CD14-positive monocyte (primary cell): ENCODE results near the gene ESRRA. TPM values are rescaled to one million over a fixed set of nuclear protein-coding genes. Genes with fewer than 3 reads are reported as not detected.

ENCODE experiments used
- DNase-seq, 3 donors: peaks; one replicate each; pipeline ENCODE4 v3.0.0-alpha.2; 2011 to 2022
- H2AFZ ChIP-seq: 2 replicates; pipeline ENCODE4 v1.6.0; 2012; ENCODE audit warnings: mild to moderate bottlenecking, low read depth, low read length, inconsistent platforms; ENCODE audit not compliant: insufficient read depth, poor library complexity, severe bottlenecking
- H3K27ac ChIP-seq, 2 donors: 1 replicate in 1 of 2; 2 replicates in 1 of 2; pipeline ENCODE4 v1.5.1; 2012 to 2013; ENCODE audit warnings: low read length in 2 of 2, control low read depth in 1 of 2, inconsistent platforms in 1 of 2, low read depth in 1 of 2, mild to moderate bottlenecking in 1 of 2
- H3K27me3 ChIP-seq, 2 donors: one replicate each; pipeline versions ENCODE4 v1.6.0 to v1.6.1; 2011 to 2013; ENCODE audit warnings: low read length in 2 of 2; ENCODE audit not compliant: control insufficient read depth in 2 of 2, insufficient read depth in 2 of 2
- H3K36me3 ChIP-seq, 2 donors: replicated peaks in 1 of 2; 1 replicate in 1 of 2; 2 replicates in 1 of 2; pipeline versions ENCODE4 v1.5.1 to v1.6.1; 2012 to 2013; ENCODE audit warnings: low read length in 2 of 2, control low read depth in 1 of 2, inconsistent platforms in 1 of 2, mild to moderate bottlenecking in 1 of 2; ENCODE audit not compliant: insufficient read depth in 2 of 2, control insufficient read depth in 1 of 2
- H3K4me1 ChIP-seq, 2 donors: 1 replicate in 1 of 2; 2 replicates in 1 of 2; pipeline versions ENCODE4 v1.5.1 to v1.6.1; 2012 to 2013; ENCODE audit warnings: low read length in 2 of 2, control low read depth in 1 of 2, inconsistent platforms in 1 of 2, mild to moderate bottlenecking in 1 of 2, moderate library complexity in 1 of 2; ENCODE audit not compliant: insufficient read depth in 2 of 2, control insufficient read depth in 1 of 2
- H3K4me2 ChIP-seq: replicated peaks from 2 replicates; pipeline ENCODE3; 2012; ENCODE audit warnings: low read length, moderate library complexity, mild to moderate bottlenecking; ENCODE audit not compliant: poor library complexity, severe bottlenecking; ENCODE audit errors: extremely low read depth
- H3K4me3 ChIP-seq, 3 experiments: fragments of 200-600 bp in 1 of 3; sonication (generic) in 1 of 3; replicated peaks in 1 of 3; 1 replicate in 2 of 3; 2 replicates in 1 of 3; pipeline ENCODE4 v1.5.1; 2011 to 2013; ENCODE audit warnings: low read length in 3 of 3, mild to moderate bottlenecking in 3 of 3, control low read depth in 2 of 3, low read depth in 2 of 3, inconsistent platforms in 1 of 3, moderate library complexity in 1 of 3
- H3K79me2 ChIP-seq: 2 replicates; pipeline ENCODE4 v1.6.0; 2012; ENCODE audit warnings: mild to moderate bottlenecking, control low read depth, inconsistent platforms, low read length, moderate library complexity; ENCODE audit not compliant: insufficient read depth
- H3K9ac ChIP-seq: 2 replicates; pipeline ENCODE4 v1.6.0; 2017; ENCODE audit warnings: low read length, mild to moderate bottlenecking; ENCODE audit not compliant: insufficient read depth, poor library complexity, severe bottlenecking
- H3K9me3 ChIP-seq, 2 donors: replicated peaks in 1 of 2; 1 replicate in 1 of 2; 2 replicates in 1 of 2; pipeline versions ENCODE4 v1.5.1 to v1.6.1; 2012 to 2013; ENCODE audit warnings: low read length in 2 of 2, control low read depth in 1 of 2; ENCODE audit not compliant: control insufficient read depth in 1 of 2, insufficient read depth in 1 of 2
- H4K20me1 ChIP-seq: 2 replicates; pipeline ENCODE4 v1.6.0; 2012; ENCODE audit warnings: mild to moderate bottlenecking, low read length, control low read depth, moderate library complexity; ENCODE audit not compliant: insufficient read depth
- H3K27ac Mint-ChIP-seq, 7 donors: one replicate each; pipeline ENCODE4 v1.8.0; 2020; ENCODE audit warnings: mild to moderate bottlenecking in 7 of 7, mixed read lengths in 7 of 7, moderate library complexity in 6 of 7, inconsistent platforms in 2 of 7
- H3K27me3 Mint-ChIP-seq, 3 donors: one replicate each; pipeline ENCODE4 v1.8.0; 2021 to 2022; ENCODE audit warnings: low read depth in 3 of 3, mild to moderate bottlenecking in 3 of 3, mixed read lengths in 3 of 3, moderate library complexity in 3 of 3, inconsistent platforms in 1 of 3
- H3K36me3 Mint-ChIP-seq, 2 donors: one replicate each; pipeline ENCODE4 v1.8.0; 2020; ENCODE audit warnings: mixed read lengths in 2 of 2, inconsistent platforms in 1 of 2, mild to moderate bottlenecking in 1 of 2
- H3K4me1 Mint-ChIP-seq: one replicate; pipeline ENCODE4 v1.8.0; 2020; ENCODE audit warnings: mild to moderate bottlenecking, mixed read lengths
- H3K4me3 Mint-ChIP-seq, 2 donors: one replicate each; pipeline ENCODE4 v1.8.0; 2020; ENCODE audit warnings: mild to moderate bottlenecking in 2 of 2, mixed read lengths in 2 of 2, moderate library complexity in 1 of 2
- H3K9me3 Mint-ChIP-seq, 7 donors: one replicate each; pipeline ENCODE4 v1.8.0; 2020 to 2022; ENCODE audit warnings: mixed read lengths in 7 of 7, mild to moderate bottlenecking in 6 of 7, moderate library complexity in 6 of 7, inconsistent platforms in 2 of 7
- CTCF ChIP-seq: fragments of 200-600 bp; IDR thresholded peaks from one replicate; pipeline ENCODE4 v1.8.0; 2022; ENCODE audit warnings: antibody characterized with exemption, mild to moderate bottlenecking
- WGBS: methylation state at CpG from one replicate; pipeline ENCODE4 v1.1.5; 2013; ENCODE audit warnings: missing lambda C conversion rate; ENCODE audit not compliant: insufficient coverage; 5-methylcytosine and 5-hydroxymethylcytosine counted together
- intact Hi-C, 2 donors: fragments of 100-400 bp; cut with micrococcal nuclease; formaldehyde crosslinking; loops; one replicate each; pipeline versions ENCODE4 v1.15.0 to v1.15.1; 2023
- polyA plus RNA-seq, 3 donors: library from polyadenylated mRNA; depleted of rRNA in 1 of 3; unstranded in 2 of 3; stranded (reverse) in 1 of 3; fragments of 300-500 nt in 2 of 3; fragments of >200 nt in 1 of 3; fragmentation: Illumina TruSeq in 2 of 3; gene quantifications; 1 replicate in 2 of 3; 2 replicates in 1 of 3; pipeline ENCODE4 v1.2.3, GENCODE V29; 2012 to 2021
- small RNA-seq: library from RNA; depleted of rRNA; stranded (forward); fragments of <200 nt; gene quantifications from one replicate; pipeline ENCODE3, GENCODE V24; 2012; ENCODE audit warnings: low read depth; ENCODE audit not compliant: insufficient read length

Gene ESRRA
- polyA plus RNA-seq, 3 donors, result 15.3 to 45.7 (median 18.3) TPM

GRCh38 chr11:64364435-64364834 lies 59.1 kb downstream of the ESRRA start:
- Mint-ChIP-seq H3K27me3 (peaks cover 0 to 1% (median 0%) of the 10 kb centered on the region in 3 donors), H3K4me3 (no peak overlapping the region), H3K4me1 (peaks cover 26% of the 10 kb centered on the region), H3K9me3 (peaks cover 0 to 2% (median 0%) of the 10 kb centered on the region in 7 donors), H3K36me3 (peaks cover 70 to 87% of the 10 kb centered on the region in 2 donors), H3K27ac (no peak overlapping the region)
- DNase-seq, result no peak
- no peaks in the 10 kb centered on the region for H3K9me3 ChIP-seq
- H2AFZ ChIP-seq, result no peak overlapping the region
- H3K4me2 ChIP-seq, result no peak overlapping the region
- no peak for TF ChIP-seq CTCF
- intact Hi-C loops, result no loop called here
- H3K4me1 ChIP-seq, result peaks cover 17 to 23% of the 10 kb centered on the region in 2 donors
- H3K27ac ChIP-seq, result no peak overlapping the region
- WGBS, result 100% methylated on average over 1 of the region's 6 CpGs
- H3K79me2 ChIP-seq, result peaks cover 59% of the 10 kb centered on the region
- H3K4me3 ChIP-seq, result no peak overlapping the region
- no peaks in the 10 kb centered on the region for H3K27me3 ChIP-seq
- H4K20me1 ChIP-seq, result peaks cover 78% of the 10 kb centered on the region
- no peak overlapping the region for H3K9ac ChIP-seq
- H3K36me3 ChIP-seq, result peaks cover 78 to 86% of the 10 kb centered on the region in 2 donors

- H4K20me1 ChIP-seq, result peaks cover 78% of the 10 kb centered on the region
- H3K27me3 ChIP-seq, result no peaks in the 10 kb centered on the region
- Mint-ChIP-seq H3K4me1 (peaks cover 21% of the 10 kb centered on the region), H3K9me3 (peaks cover 0 to 2% (median 0%) of the 10 kb centered on the region in 7 donors), H3K27me3 (peaks cover 0 to 1% (median 0%) of the 10 kb centered on the region in 3 donors), H3K4me3 (no peak overlapping the region), H3K27ac (no peak overlapping the region), H3K36me3 (peaks cover 73 to 91% of the 10 kb centered on the region in 2 donors)
- no peak for DNase-seq
- no peak overlapping the region for H3K4me3 ChIP-seq
- TF ChIP-seq CTCF, result no peak
- no peak overlapping the region for H3K4me2 ChIP-seq
- no CpG with 5 or more reads among the region's 4 CpGs for WGBS
- peaks cover 55% of the 10 kb centered on the region for H3K79me2 ChIP-seq
- H2AFZ ChIP-seq, result no peak overlapping the region
- intact Hi-C loops, result no loop called here
- H3K9me3 ChIP-seq, result no peaks in the 10 kb centered on the region
- peaks cover 82 to 90% of the 10 kb centered on the region in 2 donors for H3K36me3 ChIP-seq
- H3K27ac ChIP-seq, result no peak overlapping the region
- H3K4me1 ChIP-seq, result peaks cover 13 to 18% of the 10 kb centered on the region in 2 donors
- no peak overlapping the region for H3K9ac ChIP-seq
Measured at GRCh38 chr11:64364911-64365310, 59.6 kb downstream of the ESRRA start.

Small RNAs within 50 kb of the gene (small RNA-seq; reads per million reads assigned to genes)
- gene MIR7155 (not detected), gene RF00019 (not detected)

Other genes with a start within 250 kb of the ESRRA start
- gene MACROD1, start 139.4 kb upstream of the ESRRA start, polyA plus RNA-seq, result 1 to 10 TPM; 1.5 to 2.4 (median 2.2) TPM
- 10 to 100 TPM; 44.5 to 52.0 (median 51.1) TPM for gene STIP1, start 119.4 kb upstream of the ESRRA start, polyA plus RNA-seq
- 100 to 1,000 TPM; 289 to 421 (median 310) TPM for gene FERMT3, start 98.8 kb upstream of the ESRRA start, polyA plus RNA-seq
- 10 to 100 TPM; 24.8 to 34.6 (median 31.6) TPM for gene TRPT1, start 79.3 kb upstream of the ESRRA start, polyA plus RNA-seq
- 10 to 100 TPM; 47.9 to 86.1 (median 56.1) TPM for gene NUDT22, start 79.2 kb upstream of the ESRRA start, polyA plus RNA-seq
- 10 to 100 TPM; 25.5 to 78.9 (median 32.5) TPM for gene DNAJC4, start 75.0 kb upstream of the ESRRA start, polyA plus RNA-seq
- gene VEGFB, start 70.9 kb upstream of the ESRRA start, polyA plus RNA-seq, result 1 to 10 TPM in 1 of 3 donors, under 1 TPM in 1, not detected in 1; 0.40 to 5.6 TPM
- 10 to 100 TPM; 38.9 to 80.7 (median 71.1) TPM for gene FKBP2, start 64.4 kb upstream of the ESRRA start, polyA plus RNA-seq
- 10 to 100 TPM; 11.7 to 40.7 (median 34.2) TPM for gene PPP1R14B, start 58.6 kb upstream of the ESRRA start, polyA plus RNA-seq
- gene PLCB3, start 54.0 kb upstream of the ESRRA start, polyA plus RNA-seq, result 10 to 100 TPM in 1 of 3 donors, 1 to 10 TPM in 2; 1.1 to 17.8 (median 1.4) TPM
- gene BAD, start 20.9 kb upstream of the ESRRA start, polyA plus RNA-seq, result 10 to 100 TPM; 21.1 to 63.2 (median 48.7) TPM
- 10 to 100 TPM in 1 of 3 donors, 1 to 10 TPM in 2; 7.8 to 21.0 (median 9.3) TPM for gene GPR137, start 19.7 kb upstream of the ESRRA start, polyA plus RNA-seq
- not detected for gene KCNK4, start 14.2 kb upstream of the ESRRA start, polyA plus RNA-seq
- gene CATSPERZ, start 5.2 kb upstream of the ESRRA start, polyA plus RNA-seq, result not detected
- 100 to 1,000 TPM; 162 to 298 (median 254) TPM for gene TRMT112, start 12.0 kb downstream of the ESRRA start, polyA plus RNA-seq
- 100 to 1,000 TPM; 136 to 318 (median 286) TPM for gene PRDX5, start 12.6 kb downstream of the ESRRA start, polyA plus RNA-seq
- gene CCDC88B, start 34.7 kb downstream of the ESRRA start, polyA plus RNA-seq, result 100 to 1,000 TPM in 1 of 3 donors, 10 to 100 TPM in 1, 1 to 10 TPM in 1; 8.2 to 215 (median 18.9) TPM
- gene RPS6KA4, start 53.6 kb downstream of the ESRRA start, polyA plus RNA-seq, result 100 to 1,000 TPM in 1 of 3 donors, 10 to 100 TPM in 2; 16.2 to 110 (median 24.5) TPM